ENCODE results near the gene INSM1.

INSM1 gene

DNA sequence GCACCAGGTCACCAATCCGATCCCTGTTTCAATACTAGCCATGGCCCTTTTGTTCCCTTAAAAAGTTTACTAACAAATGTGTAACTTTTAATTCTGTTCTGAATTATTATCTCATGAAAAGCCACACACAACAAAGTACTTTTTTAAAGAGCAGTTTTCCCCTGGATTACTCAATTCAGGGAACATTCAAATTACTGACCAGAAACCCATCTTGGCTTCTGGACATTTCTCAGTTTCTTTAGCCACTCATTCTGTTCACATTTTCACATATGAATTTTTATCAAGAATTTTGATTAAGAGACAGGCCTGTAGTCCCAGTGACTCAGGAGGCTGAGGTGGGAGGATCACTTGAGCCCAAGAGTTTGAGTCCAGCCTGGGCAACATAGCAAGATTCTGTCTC lies 47.4 kb downstream of the INSM1 start:
- POLR2A ChIA-PET: no interaction called here
- WGBS (ENCODE audit: insufficient coverage): no CpG with 5 or more reads among the region's 1 CpG
- Histone ChIP-seq H3K9me3 (ENCODE audit: control extremely low read depth in 1 of 5, control insufficient read depth in 4 of 5, insufficient read depth in 2 of 5, low read depth in 1 of 5, low read length in 4 of 5) (no peaks in the 10 kb centered on the region), H3K4me3 (ENCODE audit: control insufficient read depth in 1 of 7, extremely low read depth in 1 of 7, insufficient read depth in 4 of 7, low read depth in 2 of 7, low read length in 6 of 7) (no peak overlapping the region), H3K36me3 (ENCODE audit: control insufficient read depth in 4 of 4, insufficient read depth in 4 of 4, low read length in 3 of 4) (peaks cover 0 to 19% (median 4%) of the 10 kb centered on the region in 4 experiments), H3K27ac (ENCODE audit: insufficient read depth in 1 of 2, low read depth in 1 of 2, low read length in 2 of 2, poor library complexity in 1 of 2, severe bottlenecking in 2 of 2) (no peak overlapping the region), H3K27me3 (replicated peaks in 2 of 5; ENCODE audit: control insufficient read depth in 4 of 5, insufficient read depth in 5 of 5, low read length in 4 of 5) (no peaks in the 10 kb centered on the region), H3K4me1 (ENCODE audit: control extremely low read depth in 1 of 4, control insufficient read depth in 4 of 4, insufficient read depth in 4 of 4, low read length in 3 of 4) (no peaks in the 10 kb centered on the region)
- CTCF ChIA-PET: interaction anchor here (1.5 kb wide), 1 partner anchor 8 kb away, joined by 4 read pairs; no protein-coding TSS in a partner anchor
- DNase-seq: no peak

DNA sequence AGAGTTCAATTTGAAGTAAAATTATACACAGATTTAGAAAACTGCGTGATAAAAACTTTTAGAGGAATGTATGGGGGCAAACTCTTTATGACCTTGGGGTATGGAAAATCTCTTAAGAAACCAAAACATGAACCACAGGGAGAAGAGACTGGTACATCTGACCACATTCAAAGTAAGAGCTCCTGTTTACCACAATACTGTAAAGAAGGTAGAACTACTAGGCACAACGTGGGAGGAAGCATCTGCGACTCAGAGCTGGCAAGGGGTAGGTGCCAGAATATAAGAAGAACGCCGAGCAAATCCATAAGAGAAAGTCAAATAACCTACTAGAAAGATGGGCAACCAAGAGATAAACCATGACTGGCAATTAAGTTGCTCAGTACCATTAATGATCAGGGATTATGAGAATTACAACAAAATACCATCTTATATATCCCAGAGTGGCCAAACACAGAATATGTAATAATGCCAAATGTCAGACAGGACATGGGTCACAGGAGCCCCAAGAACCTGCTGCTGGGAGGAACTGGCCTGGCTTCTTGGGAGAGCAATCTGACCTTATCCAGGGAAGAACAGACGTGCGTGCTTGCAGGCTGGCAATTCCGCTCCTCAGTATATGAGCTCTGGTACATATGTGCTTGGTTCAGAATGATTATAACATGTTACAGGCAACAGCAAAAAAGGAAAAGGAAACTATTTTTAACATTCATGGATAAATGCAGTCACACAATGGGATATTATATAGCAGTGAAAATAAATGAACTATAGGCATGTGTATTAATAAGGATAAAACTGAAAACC lies 50.2 kb downstream of the INSM1 start:
- Histone ChIP-seq H3K4me1 (ENCODE audit: control extremely low read depth in 1 of 4, control insufficient read depth in 4 of 4, insufficient read depth in 4 of 4, low read length in 3 of 4) (no peaks in the 10 kb centered on the region), H3K36me3 (ENCODE audit: control insufficient read depth in 4 of 4, insufficient read depth in 4 of 4, low read length in 3 of 4) (peaks cover 0 to 22% (median 5%) of the 10 kb centered on the region in 4 experiments), H3K27me3 (replicated peaks in 2 of 5; ENCODE audit: control insufficient read depth in 4 of 5, insufficient read depth in 5 of 5, low read length in 4 of 5) (no peaks in the 10 kb centered on the region), H3K27ac (ENCODE audit: insufficient read depth in 1 of 2, low read depth in 1 of 2, low read length in 2 of 2, poor library complexity in 1 of 2, severe bottlenecking in 2 of 2) (no peak overlapping the region), H3K4me3 (ENCODE audit: control insufficient read depth in 1 of 7, extremely low read depth in 1 of 7, insufficient read depth in 4 of 7, low read depth in 2 of 7, low read length in 6 of 7) (no peak overlapping the region), H3K9me3 (ENCODE audit: control extremely low read depth in 1 of 5, control insufficient read depth in 4 of 5, insufficient read depth in 2 of 5, low read depth in 1 of 5, low read length in 4 of 5) (no peaks in the 10 kb centered on the region)
- ChIA-PET POLR2A (no interaction called here), CTCF (no interaction called here)
- peak in 1 of 3 donors; percentile 25 for DNase-seq
- 90% methylated on average over 7 of the region's 8 CpGs for WGBS (ENCODE audit: insufficient coverage)

Measured in common myeloid progenitor, CD34-positive (primary cell).